GM12873 (cell line): ENCODE measurements around the gene MICAL3.

Experiments
- TF ChIP-seq, protein P1 (sequence below): IDR thresholded peaks from 2 replicates; pipeline ENCODE4 v1.5.1; 2012; ENCODE audit warnings: low read depth, mild to moderate bottlenecking, moderate library complexity, low read length, control low read depth; ENCODE audit not compliant: insufficient read depth; ENCODE audit errors: missing control alignments

MICAL3 gene

DNA sequence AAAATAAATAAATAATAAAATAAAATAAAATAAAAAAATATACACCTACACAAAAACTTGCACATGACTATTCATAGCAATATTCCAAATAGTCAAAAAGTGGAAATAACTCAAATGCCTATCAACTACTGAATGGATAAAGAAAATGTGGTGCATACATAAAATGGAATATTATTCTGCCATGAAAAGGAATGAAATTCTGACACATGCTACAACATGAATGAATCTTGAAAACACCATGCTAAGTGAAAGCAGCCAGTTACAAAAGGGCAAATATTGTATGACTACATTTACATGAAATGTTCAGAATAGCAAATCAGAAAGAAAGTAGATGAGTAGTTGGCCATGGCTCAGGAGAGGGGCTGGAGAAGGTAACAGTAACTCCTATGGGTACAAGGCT is 46.3 kb downstream of the MICAL3 start:
- TF ChIP-seq, protein P1, sequence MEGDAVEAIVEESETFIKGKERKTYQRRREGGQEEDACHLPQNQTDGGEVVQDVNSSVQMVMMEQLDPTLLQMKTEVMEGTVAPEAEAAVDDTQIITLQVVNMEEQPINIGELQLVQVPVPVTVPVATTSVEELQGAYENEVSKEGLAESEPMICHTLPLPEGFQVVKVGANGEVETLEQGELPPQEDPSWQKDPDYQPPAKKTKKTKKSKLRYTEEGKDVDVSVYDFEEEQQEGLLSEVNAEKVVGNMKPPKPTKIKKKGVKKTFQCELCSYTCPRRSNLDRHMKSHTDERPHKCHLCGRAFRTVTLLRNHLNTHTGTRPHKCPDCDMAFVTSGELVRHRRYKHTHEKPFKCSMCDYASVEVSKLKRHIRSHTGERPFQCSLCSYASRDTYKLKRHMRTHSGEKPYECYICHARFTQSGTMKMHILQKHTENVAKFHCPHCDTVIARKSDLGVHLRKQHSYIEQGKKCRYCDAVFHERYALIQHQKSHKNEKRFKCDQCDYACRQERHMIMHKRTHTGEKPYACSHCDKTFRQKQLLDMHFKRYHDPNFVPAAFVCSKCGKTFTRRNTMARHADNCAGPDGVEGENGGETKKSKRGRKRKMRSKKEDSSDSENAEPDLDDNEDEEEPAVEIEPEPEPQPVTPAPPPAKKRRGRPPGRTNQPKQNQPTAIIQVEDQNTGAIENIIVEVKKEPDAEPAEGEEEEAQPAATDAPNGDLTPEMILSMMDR = no peak

DNA sequence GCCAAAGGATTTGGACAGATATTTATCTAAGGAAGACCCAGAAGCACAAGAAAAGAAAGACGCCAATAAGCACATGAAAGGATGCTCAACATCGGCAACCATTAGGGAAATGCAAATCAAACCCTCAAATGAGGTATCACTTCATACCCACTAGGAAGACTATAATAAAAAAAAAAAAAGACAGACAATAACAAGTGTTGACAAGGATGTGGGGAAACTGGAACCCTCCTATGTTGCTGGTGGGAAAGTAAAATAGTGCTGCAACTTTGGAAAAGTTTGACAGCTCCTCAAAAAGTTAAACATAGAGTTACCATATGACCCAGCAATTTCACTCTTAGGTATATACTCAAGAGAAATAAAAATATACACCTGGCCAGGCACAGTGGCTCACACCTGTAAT is 47.0 kb downstream of the MICAL3 start:
- TF ChIP-seq, protein P1 = no peak

DNA sequence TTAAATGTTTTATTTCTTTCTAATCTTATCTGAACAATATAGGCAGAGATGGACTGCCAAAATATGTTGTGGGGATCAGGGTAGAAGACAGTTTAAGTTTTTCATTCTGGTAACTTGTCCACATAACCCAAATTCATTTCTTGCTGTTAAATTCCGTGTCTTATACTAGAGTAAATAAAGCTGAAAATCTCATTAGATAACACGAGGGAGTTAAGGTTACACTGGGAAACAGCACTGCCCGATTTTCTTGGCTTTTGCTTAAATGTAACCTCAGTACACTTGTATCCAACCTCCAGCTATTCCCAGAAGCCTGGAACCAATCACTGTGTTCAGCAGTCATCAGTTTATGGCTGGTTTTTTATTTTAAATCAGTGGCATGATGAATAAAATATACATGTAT is 48.2 kb downstream of the MICAL3 start:
- TF ChIP-seq, protein P1 = no peak

DNA sequence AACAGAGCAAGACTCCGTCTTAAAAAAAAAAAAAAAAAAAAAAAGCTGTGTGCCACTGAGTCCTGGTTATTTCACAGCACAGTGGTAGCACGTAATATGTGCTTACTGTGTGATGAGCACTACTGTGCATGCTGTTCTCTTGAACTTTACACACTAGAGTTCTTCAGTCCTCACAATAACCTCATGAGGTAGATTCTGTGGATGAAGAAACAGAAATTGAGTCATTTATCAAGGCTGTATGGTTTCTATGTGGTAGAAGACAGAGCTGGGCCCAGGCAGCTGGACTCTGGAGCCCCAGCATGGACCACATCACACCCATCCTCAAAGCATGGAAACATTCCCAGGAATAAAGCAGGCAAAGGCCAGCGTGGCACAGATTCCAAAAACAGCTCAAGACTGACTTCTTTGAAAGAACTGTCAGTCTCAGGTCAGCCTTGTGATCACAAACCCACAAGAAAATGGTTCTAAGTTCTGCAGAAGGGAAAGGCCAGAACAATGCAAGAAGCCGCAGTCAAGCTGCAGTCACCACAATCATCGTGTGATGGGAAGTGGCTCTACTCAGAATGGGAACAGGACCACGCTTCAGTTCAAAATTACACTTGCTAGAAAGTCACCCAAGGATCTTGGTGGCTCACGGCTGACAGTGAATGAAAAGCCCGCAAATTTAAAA is 49.5 kb downstream of the MICAL3 start:
- TF ChIP-seq, protein P1 = no peak

DNA sequence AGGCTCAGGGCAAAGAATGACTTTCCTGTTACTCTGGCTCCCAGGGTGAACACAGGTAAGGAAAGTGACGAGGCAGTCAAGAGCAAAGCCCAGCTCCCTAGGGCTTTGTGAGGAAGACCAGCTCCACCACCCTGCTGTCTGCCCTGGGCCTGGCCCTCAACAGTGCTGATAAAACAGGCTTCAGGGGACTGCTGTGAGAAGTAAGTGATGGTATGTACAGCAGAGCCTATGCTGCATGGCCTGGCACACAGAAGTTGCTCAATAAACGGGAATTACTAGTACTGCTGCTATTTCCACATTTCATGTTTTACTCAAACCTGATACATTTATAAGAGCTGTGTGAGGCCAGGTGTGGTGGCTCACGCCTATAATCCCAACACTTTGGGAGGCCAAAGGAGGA is 50.3 kb downstream of the MICAL3 start:
- TF ChIP-seq, protein P1 = no peak

DNA sequence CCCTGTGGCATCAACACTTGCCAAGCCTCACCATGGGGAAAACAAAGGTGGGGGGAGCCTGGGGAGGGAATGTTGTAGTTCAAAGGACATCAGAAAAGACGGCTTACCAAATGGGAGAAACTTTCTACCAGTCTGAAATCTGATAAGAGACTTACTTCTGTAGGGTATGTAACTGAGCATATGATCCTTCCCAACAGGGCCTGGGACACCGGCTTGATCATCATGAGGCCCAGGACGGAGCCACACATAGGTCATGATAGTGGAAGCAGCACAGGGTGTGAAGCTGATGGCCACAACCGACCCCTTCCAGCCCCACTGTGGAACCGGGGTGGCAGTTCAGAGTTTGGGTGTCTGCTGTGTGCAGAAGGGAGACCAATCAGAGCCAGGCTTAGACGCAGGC is 51.1 kb downstream of the MICAL3 start:
- TF ChIP-seq, protein P1 = no peak

DNA sequence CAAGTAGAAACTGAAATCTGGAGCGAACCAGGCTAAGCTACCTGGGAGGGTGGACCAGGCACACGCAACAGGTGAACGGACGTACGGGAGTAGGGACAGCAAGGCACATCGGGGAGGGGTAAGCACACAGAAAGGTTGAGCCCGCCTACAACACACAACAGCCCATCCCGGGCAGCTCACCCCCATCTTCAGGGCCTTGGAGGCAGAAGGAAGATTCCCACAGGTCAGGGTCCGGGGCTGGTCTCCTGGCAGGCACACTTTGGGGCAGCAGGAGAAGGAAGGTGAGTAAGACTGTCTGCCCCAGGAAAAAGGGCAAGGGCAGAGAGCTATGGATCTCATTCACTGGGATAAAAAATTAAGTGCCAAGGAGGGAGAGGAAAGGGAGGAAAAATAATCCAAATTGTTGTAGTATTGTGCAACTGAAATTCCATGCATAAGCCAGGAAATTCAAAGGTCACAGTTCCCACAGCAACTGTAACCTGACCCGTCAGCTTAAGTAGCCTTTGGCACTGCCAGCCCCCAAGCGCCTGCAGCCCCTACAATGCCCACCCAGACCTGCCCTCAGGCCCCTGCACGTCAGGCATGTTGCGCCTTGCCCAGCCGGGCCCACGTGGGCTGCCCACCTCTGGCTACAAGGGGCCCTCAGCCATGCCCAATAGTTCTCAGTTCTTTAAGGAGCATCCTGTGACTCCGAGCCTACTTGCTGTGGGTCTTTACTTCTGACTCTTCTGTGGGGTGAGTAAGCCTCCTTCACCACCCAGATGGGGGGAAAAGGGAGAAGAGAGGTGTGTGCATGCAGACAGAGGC is 51.8 kb downstream of the MICAL3 start:
- TF ChIP-seq, protein P1 = no peak
